Thyroid gland (tissue), 4 donors: ENCODE data around the gene DRAXIN. TPM values are rescaled to one million over a fixed set of nuclear protein-coding genes. Genes with fewer than 3 reads are reported as not detected.

ENCODE experiments used
- DNase-seq, 2 donors: peaks; one replicate each; pipeline ENCODE4 v3.0.0-alpha.2; 2019
- H3K27ac ChIP-seq, 3 donors: fragments of 200-600 bp; sonication (generic); 1 replicate in 2 of 3; 2 replicates in 1 of 3; pipeline ENCODE4 v1.5.1; 2016 to 2019; ENCODE audit warnings: mild to moderate bottlenecking in 1 of 3, moderate library complexity in 1 of 3
- H3K27me3 ChIP-seq: fragments of 200-600 bp; sonication (generic); one replicate; pipeline ENCODE4 v1.5.1; 2019
- H3K36me3 ChIP-seq, 2 donors: fragments of 200-600 bp; sonication (generic); one replicate each; pipeline ENCODE4 v1.5.1; 2016 to 2019
- H3K4me1 ChIP-seq, 2 donors: fragments of 200-600 bp; sonication (generic); one replicate each; pipeline ENCODE4 v1.5.1; 2017 to 2019
- H3K4me3 ChIP-seq, 3 donors: fragments of 200-600 bp; sonication (generic); replicated peaks in 1 of 3; 1 replicate in 2 of 3; 2 replicates in 1 of 3; pipeline ENCODE4 v1.5.1; 2016; ENCODE audit warnings: mild to moderate bottlenecking in 1 of 3
- H3K9me3 ChIP-seq: fragments of 200-600 bp; sonication (generic); one replicate; pipeline ENCODE4 v1.5.1; 2017
- CTCF ChIP-seq, 6 experiments: fragments of 200-600 bp in 3 of 6; fragments of 450-650 bp in 3 of 6; sonication (generic) in 3 of 6; IDR thresholded peaks; one replicate each; pipeline ENCODE4 v1.5.1; 2016 to 2019; ENCODE audit warnings: antibody characterized with exemption in 6 of 6, mild to moderate bottlenecking in 2 of 6, inconsistent platforms in 1 of 6, moderate library complexity in 1 of 6
- POLR2A ChIP-seq, 2 donors: fragments of 450-650 bp; IDR thresholded peaks; one replicate each; pipeline ENCODE4 v1.6.1; 2017; ENCODE audit warnings: antibody characterized with exemption in 2 of 2, mild to moderate bottlenecking in 2 of 2, moderate library complexity in 1 of 2
- WGBS, 2 donors: methylation state at CpG; one replicate each; pipeline ENCODE4 v1.1.5; 2017; 5-methylcytosine and 5-hydroxymethylcytosine counted together
- intact Hi-C: fragments of 100-400 bp; cut with DNase I; formaldehyde crosslinking; loops from one replicate; pipeline ENCODE4 v1.15.1; 2023
- total RNA-seq, 4 donors: library from RNA; depleted of rRNA; stranded (reverse); fragments of >200 nt; gene quantifications; one replicate each; pipeline ENCODE4 v1.2.3, GENCODE V29; 2016

The DRAXIN gene
- total RNA-seq, 4 donors from 2014 or later, result not detected

GRCh38 chr1:11752359-11753088 lies 61.0 kb downstream of the DRAXIN start:
- no peak for DNase-seq
- Histone ChIP-seq H3K36me3 (peaks cover 8 to 30% of the 10 kb centered on the region in 2 donors), H3K27ac (no peak overlapping the region), H3K9me3 (no peaks in the 10 kb centered on the region), H3K4me1 (no peaks in the 10 kb centered on the region), H3K4me3 (no peak overlapping the region), H3K27me3 (no peaks in the 10 kb centered on the region)
- intact Hi-C loops, result no loop called here
- TF ChIP-seq CTCF (IDR thresholded peaks at IDR 0.05) (no peak), POLR2A (IDR thresholded peaks at IDR 0.05) (no peak)
- WGBS, 2 donors, result 41 to 51% methylated on average over 9 to 17 of the region's 17 CpGs

GRCh38 chr1:11753555-11754208 lies 62.2 kb downstream of the DRAXIN start:
- TF ChIP-seq CTCF (IDR thresholded peaks at IDR 0.05) (no peak), POLR2A (IDR thresholded peaks at IDR 0.05) (no peak)
- Histone ChIP-seq H3K27me3 (no peaks in the 10 kb centered on the region), H3K9me3 (no peaks in the 10 kb centered on the region), H3K4me3 (no peak overlapping the region), H3K27ac (no peak overlapping the region), H3K4me1 (no peaks in the 10 kb centered on the region), H3K36me3 (peaks cover 8 to 19% of the 10 kb centered on the region in 2 donors)
- DNase-seq, result no peak
- 63 to 77% methylated on average over 7 of the region's 7 CpGs for WGBS, 2 donors
- intact Hi-C loops, result no loop called here

- intact Hi-C loops, result no loop called here
- Histone ChIP-seq H3K9me3 (no peaks in the 10 kb centered on the region), H3K27me3 (no peaks in the 10 kb centered on the region), H3K27ac (no peak overlapping the region), H3K36me3 (no peaks in the 10 kb centered on the region), H3K4me3 (no peak overlapping the region), H3K4me1 (peaks cover 0 to 3% of the 10 kb centered on the region in 2 donors)
- no peak for DNase-seq
- 94 to 98% methylated on average over 1 of the region's 1 CpG for WGBS, 2 donors
- TF ChIP-seq POLR2A (IDR thresholded peaks at IDR 0.05) (no peak), CTCF (IDR thresholded peaks at IDR 0.05) (no peak)
These were observed 65.5 kb downstream of the DRAXIN start for GRCh38 chr1:11757047-11757446.

- WGBS, 2 donors, result 90 to 95% methylated on average over 4 of the region's 4 CpGs
- H3K9me3 ChIP-seq, result no peaks in the 10 kb centered on the region
- intact Hi-C loops, result no loop called here
- H3K27me3 ChIP-seq, result no peaks in the 10 kb centered on the region
- no peak for DNase-seq
- H3K27ac ChIP-seq, result no peak overlapping the region
- TF ChIP-seq POLR2A (IDR thresholded peaks at IDR 0.05) (no peak), CTCF (IDR thresholded peaks at IDR 0.05) (no peak)
- no peak overlapping the region for H3K4me3 ChIP-seq
- no peaks in the 10 kb centered on the region for H3K36me3 ChIP-seq
- peaks cover 0 to 5% of the 10 kb centered on the region in 2 donors for H3K4me1 ChIP-seq
These were observed 68.3 kb downstream of the DRAXIN start for GRCh38 chr1:11759791-11760190.

GRCh38 chr1:11761285-11761684 lies 69.8 kb downstream of the DRAXIN start:
- Histone ChIP-seq H3K4me3 (no peak overlapping the region), H3K27me3 (no peaks in the 10 kb centered on the region), H3K36me3 (no peaks in the 10 kb centered on the region), H3K9me3 (no peaks in the 10 kb centered on the region), H3K4me1 (peaks cover 0 to 5% of the 10 kb centered on the region in 2 donors), H3K27ac (no peak overlapping the region)
- TF ChIP-seq POLR2A (IDR thresholded peaks at IDR 0.05) (no peak), CTCF (IDR thresholded peaks at IDR 0.05) (no peak)
- 90 to 95% methylated on average over 5 to 6 of the region's 6 CpGs for WGBS, 2 donors
- intact Hi-C loops, result no loop called here
- DNase-seq, result no peak
